Nephron (organoid): Measurements from ENCODE around the gene NMRK1.

Source experiments
- H3K27ac Mint-ChIP-seq, 3 experiments: 2 replicates each; pipeline ENCODE4 v1.8.0; 2020; ENCODE audit warnings: mixed read lengths in 3 of 3, mild to moderate bottlenecking in 2 of 3, moderate library complexity in 1 of 3
- H3K27me3 Mint-ChIP-seq: 2 replicates; pipeline ENCODE4 v1.8.0; 2021; ENCODE audit warnings: low read depth, mild to moderate bottlenecking, moderate library complexity, mixed read lengths
- H3K36me3 Mint-ChIP-seq: 2 replicates; pipeline ENCODE4 v1.8.0; 2020; ENCODE audit warnings: low read depth, mixed read lengths
- H3K4me1 Mint-ChIP-seq: 2 replicates; pipeline ENCODE4 v1.8.0; 2020; ENCODE audit warnings: mixed read lengths
- H3K4me3 Mint-ChIP-seq, 3 experiments: 2 replicates each; pipeline ENCODE4 v1.8.0; 2020; ENCODE audit warnings: mild to moderate bottlenecking in 3 of 3, mixed read lengths in 3 of 3, moderate library complexity in 2 of 3
- H3K9me3 Mint-ChIP-seq: 2 replicates; pipeline ENCODE4 v1.8.0; 2020; ENCODE audit warnings: mixed read lengths
- TF ChIP-seq, protein P1 (sequence below), 3 experiments: fragments of 200-600 bp; sonication (generic); IDR thresholded peaks; one replicate each; pipeline ENCODE4 v1.5.0; 2021; ENCODE audit warnings: antibody characterized with exemption in 3 of 3; ENCODE audit not compliant: unreplicated experiment in 3 of 3

Gene NMRK1

DNA sequence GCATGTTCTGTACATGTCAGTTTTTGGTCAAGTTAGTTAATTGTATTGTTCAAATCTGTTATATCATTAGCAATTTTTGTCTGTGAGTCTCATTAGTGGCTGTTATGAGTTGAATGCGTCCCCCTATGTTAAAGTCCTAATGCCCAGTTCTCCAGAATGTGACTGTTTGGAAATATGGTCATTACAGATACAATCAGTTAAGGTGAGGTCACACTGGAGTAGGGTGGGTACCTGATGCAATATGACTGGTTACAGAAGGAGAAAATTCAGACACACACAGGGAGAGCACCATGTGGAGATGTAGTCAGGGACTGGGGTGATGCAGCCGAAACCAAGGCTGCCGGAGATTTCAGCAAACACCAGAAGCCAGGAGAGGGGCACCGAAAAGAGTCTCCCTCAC, 15.1 kb downstream of the NMRK1 start:
- no peak overlapping the region for H3K27ac Mint-ChIP-seq
- TF ChIP-seq, protein P1, sequence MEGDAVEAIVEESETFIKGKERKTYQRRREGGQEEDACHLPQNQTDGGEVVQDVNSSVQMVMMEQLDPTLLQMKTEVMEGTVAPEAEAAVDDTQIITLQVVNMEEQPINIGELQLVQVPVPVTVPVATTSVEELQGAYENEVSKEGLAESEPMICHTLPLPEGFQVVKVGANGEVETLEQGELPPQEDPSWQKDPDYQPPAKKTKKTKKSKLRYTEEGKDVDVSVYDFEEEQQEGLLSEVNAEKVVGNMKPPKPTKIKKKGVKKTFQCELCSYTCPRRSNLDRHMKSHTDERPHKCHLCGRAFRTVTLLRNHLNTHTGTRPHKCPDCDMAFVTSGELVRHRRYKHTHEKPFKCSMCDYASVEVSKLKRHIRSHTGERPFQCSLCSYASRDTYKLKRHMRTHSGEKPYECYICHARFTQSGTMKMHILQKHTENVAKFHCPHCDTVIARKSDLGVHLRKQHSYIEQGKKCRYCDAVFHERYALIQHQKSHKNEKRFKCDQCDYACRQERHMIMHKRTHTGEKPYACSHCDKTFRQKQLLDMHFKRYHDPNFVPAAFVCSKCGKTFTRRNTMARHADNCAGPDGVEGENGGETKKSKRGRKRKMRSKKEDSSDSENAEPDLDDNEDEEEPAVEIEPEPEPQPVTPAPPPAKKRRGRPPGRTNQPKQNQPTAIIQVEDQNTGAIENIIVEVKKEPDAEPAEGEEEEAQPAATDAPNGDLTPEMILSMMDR (IDR thresholded peaks at IDR 0.05; ENCODE audit: unreplicated experiment in 3 of 3), result no peak
- H3K27me3 Mint-ChIP-seq, result no peaks in the 10 kb centered on the region
- H3K4me3 Mint-ChIP-seq, result no peak overlapping the region
- no peaks in the 10 kb centered on the region for H3K4me1 Mint-ChIP-seq
- H3K9me3 Mint-ChIP-seq, result no peaks in the 10 kb centered on the region
- no peaks in the 10 kb centered on the region for H3K36me3 Mint-ChIP-seq

DNA sequence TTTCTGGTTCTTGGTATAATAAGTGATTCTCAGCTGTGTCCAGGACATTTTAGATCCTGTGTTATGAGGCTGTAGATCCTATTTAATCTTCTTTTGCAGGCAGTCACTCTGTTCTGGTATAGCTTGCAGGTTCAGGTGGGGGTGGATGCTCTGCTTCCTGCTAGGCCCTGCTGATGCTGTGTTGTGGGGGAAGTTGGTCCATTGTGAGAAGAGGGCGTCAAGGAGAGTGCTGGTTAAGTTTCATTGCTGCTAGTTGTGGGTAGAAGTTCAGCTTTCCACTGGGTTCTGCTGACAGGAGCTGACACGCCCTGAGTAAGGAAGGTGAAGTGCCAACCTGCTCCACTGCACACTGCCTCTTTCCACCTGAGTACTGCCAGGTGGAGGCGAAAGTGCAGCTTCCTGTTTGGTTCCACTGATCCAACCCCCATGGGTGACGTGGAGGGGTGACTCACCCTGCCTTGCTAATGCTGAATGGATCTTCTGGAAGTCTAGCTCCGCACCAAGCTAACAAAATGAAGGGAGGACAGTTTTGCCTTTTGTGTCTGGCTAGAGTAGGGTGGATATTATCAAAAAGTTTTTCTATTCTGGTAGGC, 16.3 kb downstream of the NMRK1 start:
- TF ChIP-seq, protein P1 (IDR thresholded peaks at IDR 0.05; ENCODE audit: unreplicated experiment in 3 of 3), result no peak
- Mint-ChIP-seq H3K9me3 (no peaks in the 10 kb centered on the region), H3K27ac (no peak overlapping the region), H3K4me1 (no peaks in the 10 kb centered on the region), H3K36me3 (no peaks in the 10 kb centered on the region), H3K4me3 (no peak overlapping the region), H3K27me3 (peaks cover 3% of the 10 kb centered on the region)

DNA sequence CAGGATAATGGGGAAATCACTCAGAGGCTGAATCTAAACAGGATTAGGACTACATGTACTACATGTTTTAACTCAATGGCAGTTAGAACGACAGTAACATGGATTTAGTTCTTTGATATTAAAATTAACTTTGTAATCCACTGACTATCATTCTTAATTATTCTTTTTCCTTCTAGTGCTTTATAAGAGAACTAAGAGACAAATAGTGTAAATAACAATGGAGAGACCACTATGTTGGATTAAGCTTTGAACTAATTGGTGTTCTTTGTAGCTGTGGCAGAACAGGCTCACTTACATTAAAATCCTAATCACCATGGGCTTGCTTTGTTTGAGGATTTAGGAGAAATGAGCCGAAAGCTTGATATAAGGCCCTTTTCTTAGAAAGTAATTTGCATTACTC, 18.8 kb downstream of the NMRK1 start:
- H3K4me3 Mint-ChIP-seq, result no peak overlapping the region
- TF ChIP-seq, protein P1 (IDR thresholded peaks at IDR 0.05; ENCODE audit: unreplicated experiment in 3 of 3), result no peak
- H3K36me3 Mint-ChIP-seq, result no peaks in the 10 kb centered on the region
- peaks cover 3% of the 10 kb centered on the region for H3K27me3 Mint-ChIP-seq
- no peaks in the 10 kb centered on the region for H3K9me3 Mint-ChIP-seq
- H3K4me1 Mint-ChIP-seq, result peaks cover 4% of the 10 kb centered on the region
- H3K27ac Mint-ChIP-seq, result no peak overlapping the region

DNA sequence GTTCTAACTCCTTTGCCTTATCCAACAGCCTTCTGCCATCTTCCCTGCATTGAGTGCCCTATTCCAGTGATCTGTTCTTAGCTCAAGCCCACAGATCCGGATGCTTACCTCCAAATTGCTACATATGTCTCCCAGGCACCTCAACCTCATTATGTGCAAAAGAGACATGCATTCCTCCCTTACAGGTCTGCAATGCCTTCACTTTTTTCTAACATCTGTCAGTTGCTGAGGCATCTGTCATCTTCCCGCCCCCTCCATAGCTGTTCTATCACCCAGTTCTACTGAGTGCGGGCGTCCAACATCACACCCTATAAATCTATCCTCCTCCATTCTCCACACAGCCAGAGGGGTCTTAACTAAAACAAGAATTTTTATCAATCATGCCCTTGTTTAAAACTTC, 20.1 kb downstream of the NMRK1 start:
- TF ChIP-seq, protein P1 (IDR thresholded peaks at IDR 0.05; ENCODE audit: unreplicated experiment in 3 of 3), result no peak
- H3K36me3 Mint-ChIP-seq, result no peaks in the 10 kb centered on the region
- peaks cover 3% of the 10 kb centered on the region for H3K27me3 Mint-ChIP-seq
- peaks cover 13% of the 10 kb centered on the region for H3K4me1 Mint-ChIP-seq
- no peaks in the 10 kb centered on the region for H3K9me3 Mint-ChIP-seq
- H3K27ac Mint-ChIP-seq, result no peak overlapping the region
- no peak overlapping the region for H3K4me3 Mint-ChIP-seq

DNA sequence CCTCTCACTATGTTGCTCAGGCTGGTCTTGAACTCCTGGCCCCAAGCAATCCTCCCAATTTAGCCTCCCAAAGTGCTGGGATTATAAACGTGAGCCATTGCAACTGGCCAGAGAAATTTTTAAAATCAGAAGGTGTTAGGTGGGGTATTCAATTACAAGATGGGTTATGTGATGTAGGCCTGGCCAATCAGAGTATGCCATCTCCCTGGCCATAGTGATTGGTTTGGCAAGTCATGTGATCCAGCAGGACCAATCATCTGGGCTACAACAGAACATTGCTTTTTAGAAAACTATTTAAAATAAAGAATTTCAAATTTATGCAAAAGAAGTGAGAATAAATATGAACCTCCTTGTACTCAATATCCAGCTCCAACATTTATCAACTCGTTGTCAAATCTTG, 22.4 kb downstream of the NMRK1 start:
- TF ChIP-seq, protein P1 (IDR thresholded peaks at IDR 0.05; ENCODE audit: unreplicated experiment in 3 of 3), result no peak
- Mint-ChIP-seq H3K9me3 (no peaks in the 10 kb centered on the region), H3K27ac (no peak overlapping the region), H3K4me1 (peaks cover 13% of the 10 kb centered on the region), H3K36me3 (no peaks in the 10 kb centered on the region), H3K27me3 (peaks cover 3% of the 10 kb centered on the region), H3K4me3 (no peak overlapping the region)

DNA sequence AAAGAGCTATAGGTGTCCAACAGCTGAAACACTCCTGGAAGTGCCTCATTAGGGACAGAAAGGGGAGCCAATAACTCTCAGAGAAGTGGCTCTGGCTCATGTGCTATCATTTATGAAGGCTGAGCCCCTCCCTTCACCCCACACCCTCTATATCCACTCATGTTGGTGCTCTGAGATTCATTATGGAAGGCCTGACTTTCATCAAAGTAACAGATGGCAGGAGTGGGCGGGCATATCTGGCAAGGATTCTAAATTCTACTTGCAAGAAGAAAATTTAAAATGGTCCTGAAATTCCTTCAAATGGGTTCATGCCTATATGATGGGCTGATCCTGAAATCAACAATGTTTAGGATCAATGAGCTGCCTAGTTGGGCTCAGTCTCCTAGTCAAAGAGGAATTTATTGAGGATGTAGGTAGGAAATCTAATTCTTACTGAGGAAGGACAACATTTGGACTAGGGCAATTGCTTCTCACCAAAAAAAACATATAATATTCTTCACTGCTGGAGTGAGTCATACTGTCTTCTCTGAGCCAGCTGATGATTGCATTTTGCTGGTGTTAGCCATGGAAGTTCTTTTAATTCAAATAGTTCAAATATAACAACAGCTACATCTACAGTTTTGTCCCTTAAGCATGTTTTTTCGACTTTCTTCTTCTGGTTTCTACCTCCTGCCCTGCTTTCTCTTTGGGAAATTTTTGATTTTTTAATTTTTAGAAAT, 23.5 kb downstream of the NMRK1 start:
- TF ChIP-seq, protein P1 (IDR thresholded peaks at IDR 0.05; ENCODE audit: unreplicated experiment in 3 of 3), result no peak
- Mint-ChIP-seq H3K9me3 (peaks cover 3% of the 10 kb centered on the region), H3K4me3 (no peak overlapping the region), H3K27me3 (peaks cover 3% of the 10 kb centered on the region), H3K36me3 (no peaks in the 10 kb centered on the region), H3K4me1 (peaks cover 13% of the 10 kb centered on the region), H3K27ac (no peak overlapping the region)
